GM21515 (cell line): ENCODE data around the gene DUSP18.
A peak's percentile ranks its signal among the peaks of the same experiment; 100 is the strongest.
"Not testable (repeated sequence)": the region's sequence is repeated elsewhere in the genome, so short reads cannot be mapped to it uniquely, and the experiment has no call there.

Experiments used
- ATAC-seq: cut with Tn5 transposase; IDR thresholded peaks from one replicate; pipeline ENCODE4 v1.9.1; 2021; ENCODE audit not compliant: unreplicated experiment

The DUSP18 gene

DNA sequence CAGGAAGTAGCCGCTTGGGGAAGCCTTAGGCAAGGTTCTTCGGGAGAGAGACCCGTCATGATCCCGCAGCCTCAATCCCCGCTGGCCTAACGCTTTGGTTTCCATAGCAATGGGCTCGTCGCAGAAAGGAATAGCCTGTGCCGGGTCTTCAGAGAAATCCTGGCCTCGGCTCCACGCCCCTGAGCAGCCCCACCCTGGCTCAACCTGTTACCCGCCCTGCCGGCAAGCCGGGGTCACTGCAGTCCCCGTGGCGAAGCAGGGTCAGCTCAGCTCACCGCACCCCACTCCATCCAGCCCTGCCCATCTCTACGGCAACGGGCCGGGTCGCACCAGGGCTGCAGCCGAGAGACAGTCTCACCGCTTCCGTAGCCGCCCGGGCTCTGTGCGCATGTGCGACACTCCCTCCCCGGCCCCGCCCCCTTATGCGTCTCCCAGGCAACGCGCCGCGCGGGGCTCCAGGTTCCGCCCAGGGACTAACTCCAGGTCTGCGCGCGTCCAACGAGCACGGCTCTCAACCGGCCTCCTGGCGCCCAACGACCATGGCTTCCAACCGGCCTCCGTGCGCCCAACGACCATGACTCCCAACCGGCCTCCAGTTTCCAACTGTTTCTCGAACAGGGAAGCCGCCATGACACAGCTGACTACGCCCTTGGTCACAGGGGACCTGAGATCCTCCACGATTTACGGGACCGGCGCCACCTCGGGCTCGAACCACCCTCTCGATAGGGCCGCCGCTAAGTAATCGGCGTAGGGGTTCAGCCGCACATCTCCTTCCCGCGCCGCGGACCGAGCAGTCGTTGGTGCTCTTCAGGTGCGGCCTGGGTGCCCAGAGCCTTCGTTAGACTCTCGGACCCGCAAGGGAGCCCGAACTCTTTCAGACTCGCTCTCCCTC is at the start of gene DUSP18:
DUSP18 (minus strand) TSS at position 382 of the 892 bp plus-strand sequence. CDS start 3,872 bp downstream, outside the sequence.
- peak; percentile 82 for ATAC-seq

DNA sequence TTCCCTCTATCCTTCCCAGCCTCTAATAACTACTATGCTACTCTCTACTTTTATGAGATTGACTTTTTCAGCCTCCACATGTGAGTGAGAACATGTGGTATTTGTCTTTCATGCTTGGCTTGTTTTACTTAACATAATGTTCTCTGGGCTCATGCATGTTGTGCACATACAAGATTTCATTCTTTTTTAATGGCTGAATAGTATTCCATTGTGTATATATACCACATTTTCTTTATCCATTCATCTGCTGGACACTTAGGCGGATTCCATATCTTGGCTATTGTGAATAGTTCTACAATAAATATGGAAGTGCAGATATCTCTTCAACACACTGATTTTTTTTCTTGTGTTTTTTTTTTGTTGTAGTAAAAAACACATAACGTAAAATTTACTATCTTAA is 46.4 kb upstream of the DUSP18 start:
- ATAC-seq, result no peak

DNA sequence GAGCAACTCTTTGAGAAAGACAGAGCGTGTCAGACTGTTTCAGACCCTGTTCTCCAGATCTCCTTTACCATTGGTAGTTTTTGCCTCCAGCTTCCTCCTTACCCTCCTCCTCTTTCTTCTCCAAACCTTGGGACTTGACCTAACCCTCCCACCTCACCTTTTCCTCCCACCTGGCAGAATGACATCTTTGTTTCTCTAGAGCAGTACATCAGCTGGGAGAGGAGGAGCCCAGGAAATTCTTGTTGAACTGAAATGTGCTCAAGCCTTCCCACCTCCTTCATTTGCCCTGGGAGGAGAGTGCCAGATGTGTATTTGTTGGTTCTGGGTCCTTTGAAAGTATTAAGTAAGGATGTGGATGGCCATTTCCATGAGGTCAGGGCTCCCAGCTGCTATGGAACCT is 44.4 kb upstream of the DUSP18 start:
- no peak for ATAC-seq

DNA sequence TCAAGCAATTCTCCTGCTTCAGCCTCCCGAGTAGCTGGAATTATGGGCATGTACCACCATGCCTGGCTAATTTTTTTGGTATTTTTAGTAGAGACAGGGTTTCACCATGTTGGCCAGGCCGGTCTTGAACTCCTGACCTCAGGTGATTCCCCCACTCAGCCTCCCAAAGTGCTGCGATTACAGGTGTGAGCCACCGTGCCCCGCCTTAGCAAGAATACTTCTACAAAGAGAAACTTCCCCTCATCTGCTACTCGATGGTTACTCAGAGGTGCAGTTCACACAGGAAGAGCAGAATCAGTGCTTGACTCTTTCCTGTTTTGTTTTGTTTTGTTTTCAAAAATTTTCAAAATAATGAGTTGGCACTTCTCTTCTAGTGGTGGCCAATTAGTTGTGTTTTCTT is 42.3 kb upstream of the DUSP18 start:
- ATAC-seq, result not testable (repeated sequence)

DNA sequence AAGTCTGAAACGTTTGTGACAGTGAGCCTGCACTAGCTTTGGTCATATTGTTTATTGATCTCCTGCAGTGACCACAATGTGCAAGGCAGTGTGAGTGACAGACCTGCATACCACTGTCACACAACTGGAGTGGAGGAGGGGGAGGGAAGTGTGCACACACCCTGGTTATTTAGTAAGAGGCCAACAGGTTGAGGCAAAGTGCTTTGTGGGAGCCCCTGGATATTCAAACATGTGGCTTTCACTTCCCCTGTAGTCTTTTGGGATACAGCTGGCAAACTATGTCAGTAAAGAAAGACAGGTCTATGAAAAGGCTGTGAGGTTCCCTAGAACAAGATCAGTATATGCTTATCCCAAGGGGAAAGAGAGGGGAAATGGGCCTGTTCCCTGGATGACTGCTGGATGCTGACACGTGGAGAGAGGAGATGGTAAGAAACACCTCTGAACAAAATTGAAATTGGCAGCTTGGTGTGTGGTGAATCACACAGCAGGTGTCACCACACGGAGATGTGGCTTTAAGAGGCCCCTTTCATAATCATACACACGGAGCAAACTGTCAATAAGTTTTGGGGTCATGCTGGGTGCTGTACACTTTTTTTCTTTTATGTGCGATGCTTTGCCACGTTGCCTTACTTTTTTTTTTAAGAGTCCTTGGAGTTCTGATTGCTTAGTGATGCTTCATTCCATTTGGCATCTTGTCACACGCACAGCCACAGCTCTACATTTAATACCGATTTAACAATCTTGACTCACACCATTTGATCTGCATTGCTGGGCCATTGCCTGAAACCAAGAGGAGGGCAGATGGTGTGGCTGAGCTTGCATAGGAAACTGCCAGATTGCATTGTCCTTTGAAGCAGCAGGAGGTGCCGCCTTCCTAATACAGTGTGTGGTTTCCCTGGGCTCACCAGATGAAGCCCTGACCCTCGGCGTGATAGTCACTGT is 38.3 kb upstream of the DUSP18 start:
- ATAC-seq, result no peak

DNA sequence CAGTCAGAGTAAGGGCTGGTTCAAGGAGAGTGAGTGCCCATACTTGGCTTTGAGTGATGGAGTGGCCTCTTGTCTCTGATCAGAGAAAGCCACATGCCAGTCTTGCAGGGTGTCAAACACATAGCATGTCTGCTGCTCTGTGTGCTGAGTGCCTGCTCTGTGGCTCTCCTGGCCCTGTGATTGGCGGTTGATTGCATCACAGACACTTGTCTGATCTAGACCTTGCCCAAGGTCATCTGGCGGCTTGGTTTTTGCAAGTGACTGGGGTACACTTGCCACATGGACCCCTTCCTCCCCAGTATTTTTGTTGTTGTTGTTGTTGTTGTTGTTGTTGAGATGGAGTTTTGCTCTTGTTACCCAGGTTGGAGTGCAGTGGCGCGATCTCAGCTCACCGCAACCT is 37.3 kb upstream of the DUSP18 start:
- no peak for ATAC-seq

DNA sequence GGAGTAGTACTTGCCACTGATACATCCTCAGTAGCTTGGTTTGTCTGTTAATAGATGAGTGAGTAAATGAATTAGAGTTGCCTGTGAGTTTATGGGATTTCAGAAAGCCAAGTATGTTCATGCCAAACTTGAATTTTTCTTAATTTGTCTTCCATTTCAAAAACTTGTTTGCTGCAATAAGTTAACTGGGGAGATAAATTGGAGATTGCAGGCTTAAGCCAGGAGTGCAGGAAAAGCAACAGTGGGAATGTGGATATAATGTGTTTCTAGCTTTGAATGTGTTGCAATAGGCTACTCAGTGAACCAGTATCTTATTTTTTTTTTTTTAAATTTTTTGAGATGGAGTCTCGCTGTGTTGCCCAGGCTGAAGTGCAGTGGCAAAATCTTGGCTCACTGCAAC is 35.2 kb upstream of the DUSP18 start:
- no peak for ATAC-seq

DNA sequence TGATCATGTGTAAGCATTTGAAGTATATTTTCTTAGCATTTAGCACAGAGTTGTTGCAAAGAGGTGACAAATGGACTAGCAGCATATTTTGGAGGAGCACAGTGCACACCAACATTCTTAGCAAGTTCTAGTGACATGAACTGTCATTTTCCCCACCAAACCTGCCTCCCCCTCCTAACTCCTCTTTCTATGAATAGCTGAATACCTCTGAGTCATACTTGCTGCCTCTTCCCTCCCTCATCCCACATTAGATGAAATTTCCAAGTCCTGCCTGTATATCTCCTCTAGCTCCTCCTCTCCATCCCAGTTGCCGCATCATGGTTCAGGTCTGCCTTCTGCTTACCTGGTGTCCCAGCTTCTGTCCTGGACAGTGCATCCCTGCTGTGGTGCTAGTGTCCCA is 34.2 kb upstream of the DUSP18 start:
- no peak for ATAC-seq

DNA sequence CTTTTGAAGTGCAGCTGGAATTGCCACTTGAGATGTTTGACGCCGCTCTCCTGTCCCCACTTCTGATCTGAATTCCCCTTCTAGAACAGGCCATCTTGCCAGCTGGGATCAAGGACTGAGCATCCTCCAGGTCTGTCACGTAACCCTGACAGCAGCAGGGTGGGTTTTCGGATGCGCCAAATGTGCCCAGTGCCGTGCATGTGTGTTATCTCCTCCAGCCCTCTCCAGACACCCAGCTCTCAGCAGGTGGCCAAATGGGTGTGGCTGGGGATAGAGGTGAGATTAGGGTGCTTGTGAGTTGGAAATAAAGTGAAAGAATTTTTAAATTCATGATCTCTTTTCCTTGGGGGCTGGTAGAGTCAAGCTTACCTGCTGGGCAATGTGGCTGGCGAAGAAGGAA is 30.3 kb upstream of the DUSP18 start:
- ATAC-seq, result no peak

DNA sequence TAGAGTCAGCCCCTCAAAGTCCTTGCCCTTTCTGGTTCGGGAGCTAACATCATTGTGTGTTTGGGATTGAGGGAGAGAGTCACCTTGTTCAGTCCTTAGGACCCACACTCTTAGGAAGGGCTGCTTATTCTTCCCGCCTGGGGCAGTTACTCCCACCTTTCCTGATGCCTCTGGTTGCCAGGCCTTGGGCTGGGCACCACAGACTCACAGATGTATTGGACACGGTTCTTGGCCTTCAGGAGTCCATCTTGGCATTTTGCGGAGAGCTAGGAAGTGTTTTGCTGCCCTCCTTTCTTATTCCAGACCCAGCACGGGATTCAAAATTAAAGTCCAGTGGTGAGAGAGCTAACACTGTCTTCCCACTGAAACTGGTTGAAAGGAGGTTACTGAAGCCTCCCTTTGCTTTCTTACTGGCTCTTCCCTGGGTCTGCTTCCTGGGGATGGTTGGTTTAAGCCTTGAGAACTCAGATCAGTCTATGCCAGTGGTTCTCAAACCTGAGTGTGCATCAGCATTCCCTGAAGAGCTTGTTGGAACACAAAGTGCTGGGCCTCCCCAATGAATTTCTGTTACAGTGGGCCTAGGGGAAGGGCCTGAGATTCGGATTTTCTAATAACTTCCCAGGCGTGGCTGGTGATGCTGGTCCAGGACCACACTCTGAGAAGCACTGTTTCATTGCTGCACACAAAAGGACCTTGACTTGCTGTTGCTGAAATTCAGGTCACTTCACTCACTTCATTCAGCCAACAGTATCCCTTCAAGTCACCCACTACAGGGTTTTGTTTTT is 28.4 kb upstream of the DUSP18 start:
- ATAC-seq, result no peak

DNA sequence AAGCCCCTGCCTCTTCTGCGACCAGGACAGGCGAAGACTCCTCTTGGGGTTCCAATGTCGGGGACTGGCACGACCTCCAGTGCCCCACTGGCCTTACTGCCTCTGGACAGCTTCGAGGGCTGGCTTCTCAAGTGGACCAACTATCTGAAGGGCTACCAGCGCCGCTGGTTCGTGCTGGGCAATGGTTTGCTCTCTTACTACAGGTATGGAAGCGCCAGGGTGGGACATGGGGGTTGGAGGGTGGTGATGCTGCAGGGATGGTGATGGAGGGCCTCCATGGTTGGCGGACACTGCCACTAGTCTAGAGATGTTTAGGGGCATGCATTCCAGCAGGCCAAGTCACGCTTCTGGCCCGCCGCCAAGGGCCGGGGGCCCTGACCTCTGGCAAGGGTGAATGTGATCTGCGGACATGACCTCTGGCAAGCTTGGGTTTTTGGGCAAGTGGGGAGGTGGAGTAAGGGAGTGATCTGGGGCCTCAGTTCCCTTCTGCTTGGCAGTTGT is 27.7 kb upstream of the DUSP18 start:
- ATAC-seq, result no peak

DNA sequence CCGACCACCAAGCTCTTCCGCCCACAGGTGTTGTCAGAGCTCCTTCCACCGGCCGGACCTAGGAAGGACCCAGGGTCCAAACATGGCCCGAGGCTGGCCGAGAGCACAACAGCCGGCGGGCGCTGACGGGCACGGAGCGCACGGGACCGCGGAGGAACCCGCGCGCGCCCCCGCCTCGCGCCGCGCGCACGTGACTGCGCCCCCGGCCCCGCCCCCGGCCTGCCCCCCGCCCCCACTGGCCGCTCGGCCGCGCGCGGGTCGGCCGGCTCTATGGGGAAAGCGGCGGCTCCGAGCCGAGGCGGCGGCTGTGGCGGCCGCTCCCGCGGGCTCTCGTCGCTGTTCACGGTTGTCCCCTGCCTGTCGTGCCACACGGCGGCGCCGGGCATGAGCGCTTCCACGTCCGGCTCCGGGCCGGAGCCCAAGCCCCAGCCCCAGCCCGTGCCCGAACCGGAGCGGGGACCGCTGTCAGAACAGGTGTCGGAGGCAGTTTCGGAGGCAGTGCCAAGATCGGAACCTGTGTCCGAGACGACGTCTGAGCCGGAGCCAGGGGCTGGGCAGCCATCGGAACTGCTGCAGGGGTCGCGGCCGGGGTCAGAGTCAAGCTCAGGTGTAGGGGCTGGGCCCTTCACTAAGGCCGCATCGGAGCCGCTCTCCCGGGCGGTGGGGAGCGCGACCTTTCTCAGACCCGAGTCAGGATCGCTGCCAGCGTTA is 27.1 kb upstream of the DUSP18 start, which contains the start of gene OSBP2:
OSBP2 (plus strand) TSS at position 235 of the 711 bp plus-strand sequence; CDS start at position 271, 36 bp downstream.
- ATAC-seq, result no peak

DNA sequence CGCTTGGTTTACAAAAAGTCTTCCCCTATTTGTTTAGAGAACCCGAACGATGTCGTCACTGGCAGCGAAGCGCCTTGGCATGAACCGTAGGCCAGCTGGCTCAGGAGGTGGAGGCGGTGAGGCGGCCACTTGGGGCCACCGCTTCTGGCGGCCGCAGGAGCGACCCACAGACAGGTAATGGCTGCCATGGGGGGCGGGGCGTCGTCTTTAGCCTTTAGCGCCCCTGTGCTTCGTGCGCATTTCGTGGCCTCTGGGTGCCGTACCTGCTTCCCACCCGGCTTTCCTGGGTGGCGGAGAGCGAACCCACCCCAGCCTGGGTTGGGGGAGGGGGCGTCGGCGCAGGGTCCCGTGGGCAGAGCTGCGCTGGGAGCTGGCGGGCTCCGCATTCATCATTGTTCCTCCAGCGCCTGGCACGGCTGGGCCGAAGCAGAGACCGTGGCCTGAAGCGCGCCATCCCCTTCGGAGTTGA is 26.5 kb upstream of the DUSP18 start:
- no peak for ATAC-seq

DNA sequence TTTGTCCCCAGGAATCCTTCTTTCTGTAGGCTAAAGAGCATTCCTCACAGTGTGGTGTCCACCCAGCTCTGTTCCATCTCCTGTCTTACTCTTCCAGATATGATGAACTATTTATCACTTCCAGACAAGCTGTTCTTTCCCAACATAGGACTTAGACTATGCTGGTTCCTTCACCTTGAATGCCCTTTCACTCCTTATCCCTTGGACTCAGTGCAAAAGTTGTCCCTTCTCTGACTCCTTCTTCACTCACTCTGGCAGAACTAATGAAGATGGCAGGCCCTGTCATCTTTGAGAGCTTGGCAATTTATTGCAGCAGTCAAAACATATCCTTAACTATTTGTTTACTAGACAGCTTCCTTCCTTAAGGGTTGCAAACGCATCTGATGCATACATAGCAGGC is 23.5 kb upstream of the DUSP18 start:
- ATAC-seq, result no peak

DNA sequence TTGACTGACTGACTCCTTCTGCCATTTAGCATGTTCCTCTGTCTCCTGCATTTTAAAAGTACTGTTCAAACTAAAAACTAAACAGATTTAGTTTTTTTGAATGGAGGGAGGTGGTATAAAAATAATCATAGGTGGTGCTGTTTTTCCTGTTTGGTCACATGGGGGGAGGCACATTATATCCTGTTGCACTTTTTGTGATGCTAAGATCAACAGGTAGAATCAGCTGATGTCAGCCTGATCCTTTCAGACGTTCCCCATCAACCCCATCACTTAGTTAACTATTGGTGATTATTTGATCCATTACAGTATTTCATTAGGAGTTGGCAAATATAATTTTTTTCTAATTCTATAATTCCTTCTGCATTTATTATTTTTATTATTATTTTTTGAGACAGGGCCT is 21.9 kb upstream of the DUSP18 start:
- no peak for ATAC-seq

DNA sequence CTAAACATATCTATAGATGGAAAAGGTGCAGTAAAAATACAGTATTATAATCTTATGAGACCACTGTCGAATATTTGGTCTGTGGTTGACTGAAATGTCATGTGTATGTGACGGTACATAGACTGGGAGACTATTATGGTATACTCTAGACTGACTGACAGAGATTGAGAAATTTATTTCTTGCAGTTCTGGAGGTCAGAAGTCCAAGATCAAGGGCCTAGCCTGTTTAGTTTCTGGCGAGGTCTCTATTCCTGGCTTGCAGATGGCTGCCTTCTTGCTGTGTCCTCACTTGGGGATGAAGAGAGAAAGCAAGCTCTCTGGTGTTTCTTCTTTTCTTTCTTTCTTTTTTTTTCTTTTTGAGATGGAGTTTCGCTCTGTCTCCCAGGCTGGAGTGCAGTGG is 19.7 kb upstream of the DUSP18 start:
- ATAC-seq, result no peak

DNA sequence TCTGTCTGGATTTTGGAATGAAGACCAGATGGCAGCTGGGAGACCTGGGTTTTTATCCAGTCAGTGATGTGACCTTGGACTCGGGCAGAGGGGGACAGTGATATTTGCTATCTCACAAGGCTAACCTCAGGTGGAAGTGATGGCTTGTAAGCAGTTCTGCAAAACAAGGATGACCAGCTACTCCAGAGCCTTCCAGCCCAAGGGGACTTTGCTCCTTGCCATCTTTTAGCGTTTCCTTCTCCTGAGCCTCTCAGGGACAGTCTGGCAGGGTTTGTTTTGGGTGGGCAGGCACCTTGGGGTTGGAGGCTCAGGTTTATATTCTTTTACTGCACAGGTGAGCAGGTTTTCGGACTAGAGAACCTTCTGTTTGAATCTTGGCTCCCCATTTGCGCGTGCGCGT is 17.5 kb upstream of the DUSP18 start:
- ATAC-seq, result no peak

DNA sequence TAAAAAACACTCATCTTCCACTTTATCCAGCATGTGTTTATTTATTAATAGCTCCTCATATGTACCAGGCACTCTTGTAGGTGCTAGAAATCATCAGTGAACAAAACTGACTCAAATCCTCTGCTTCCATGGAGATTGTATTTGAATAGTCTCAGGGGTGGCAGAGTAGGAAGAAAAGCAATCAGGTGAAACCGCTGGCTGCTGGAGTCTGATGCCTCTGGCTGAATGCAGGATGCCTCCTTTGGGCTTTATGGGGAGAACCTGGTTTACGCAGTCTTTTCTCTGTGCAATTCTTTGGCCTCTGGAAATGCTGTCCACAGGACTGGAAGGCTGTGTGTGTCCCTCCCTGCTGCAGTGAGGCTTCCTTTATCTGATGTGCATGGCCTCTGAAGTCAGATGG is 14.2 kb upstream of the DUSP18 start:
- no peak for ATAC-seq

DNA sequence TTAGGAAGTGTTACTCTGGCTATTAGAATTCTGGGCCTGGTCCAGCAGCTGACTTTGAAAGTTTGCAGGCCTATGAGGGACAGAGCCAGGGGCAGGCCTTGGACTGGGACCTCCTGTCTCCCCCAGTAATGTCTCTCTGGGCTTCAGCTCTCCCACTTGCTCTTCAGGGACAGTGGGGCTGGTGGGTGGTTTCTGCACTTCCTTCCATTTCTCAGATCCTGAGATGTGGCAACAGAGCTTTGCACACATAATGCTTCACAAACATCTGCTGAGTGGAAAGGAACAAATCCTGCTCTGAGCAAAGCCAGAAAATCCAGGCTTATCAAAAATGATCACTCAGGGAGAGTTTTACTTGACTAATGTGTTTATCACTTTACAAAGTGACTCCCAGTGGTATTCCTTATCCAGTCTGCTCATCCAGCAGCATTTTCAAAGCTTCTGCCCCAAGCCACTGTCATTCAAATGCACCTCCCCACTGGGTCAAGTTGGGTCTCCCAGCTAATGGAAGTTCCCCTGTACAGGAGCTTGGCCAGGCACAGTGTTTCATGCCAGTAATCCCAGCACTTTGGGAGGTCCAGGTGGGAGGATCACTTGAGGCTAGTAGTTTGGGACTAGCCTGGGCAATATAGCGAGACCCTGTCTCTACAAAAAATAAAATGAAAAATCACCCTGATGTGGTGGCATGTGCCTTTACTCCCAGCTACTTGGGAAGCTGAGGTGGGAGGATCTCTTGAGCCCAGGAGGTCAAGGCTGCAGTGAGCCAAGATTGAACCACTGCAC is 13.5 kb upstream of the DUSP18 start:
- ATAC-seq, result no peak
